DOHH2 (cell line): ENCODE data around the gene MACROD2.
"Not testable (repeated sequence)": the region's sequence is repeated elsewhere in the genome, so short reads cannot be mapped to it uniquely, and the experiment has no call there.

ENCODE experiments used
- H3F3A ChIP-seq: fragments of 200-600 bp; sonication (generic), shearing (Covaris generic); 2 replicates; pipeline ENCODE4 v1.6.0; 2016; ENCODE audit warnings: antibody characterized with exemption, mild to moderate bottlenecking; ENCODE audit not compliant: control insufficient read depth, insufficient read depth
- H3K27ac ChIP-seq: fragments of 200-600 bp; sonication (generic); 2 replicates; pipeline ENCODE4 v1.5.1; 2014; ENCODE audit warnings: low read depth, mild to moderate bottlenecking, low read length, moderate library complexity
- H3K27me3 ChIP-seq: fragments of 200-600 bp; sonication (generic); 2 replicates; pipeline ENCODE4 v1.6.1; 2014; ENCODE audit warnings: mild to moderate bottlenecking, low read length, mixed read lengths; ENCODE audit not compliant: control insufficient read depth
- H3K36me3 ChIP-seq: fragments of 200-600 bp; sonication (generic); 2 replicates; pipeline ENCODE4 v1.6.1; 2014; ENCODE audit warnings: mild to moderate bottlenecking, low read length, moderate library complexity, mixed read lengths; ENCODE audit not compliant: control insufficient read depth
- H3K4me1 ChIP-seq: fragments of 200-600 bp; sonication (generic); 2 replicates; pipeline ENCODE4 v1.6.1; 2014; ENCODE audit warnings: mild to moderate bottlenecking, low read length, mixed read lengths; ENCODE audit not compliant: control insufficient read depth
- H3K4me2 ChIP-seq: fragments of 200-600 bp; sonication (generic); 2 replicates; pipeline ENCODE4 v1.6.0; 2014; ENCODE audit warnings: mild to moderate bottlenecking, low read length, moderate library complexity
- H3K4me3 ChIP-seq: fragments of 200-600 bp; sonication (generic); 2 replicates; pipeline ENCODE4 v1.5.1; 2014; ENCODE audit warnings: mild to moderate bottlenecking, low read length, mixed read lengths
- H3K79me2 ChIP-seq: fragments of 200-600 bp; sonication (generic); 2 replicates; pipeline ENCODE4 v1.6.1; 2014; ENCODE audit warnings: mild to moderate bottlenecking, low read length, mixed read lengths; ENCODE audit not compliant: control insufficient read depth
- H3K9me2 ChIP-seq: fragments of 200-600 bp; sonication (generic); replicated peaks from 2 replicates; pipeline ENCODE4 v1.6.1; 2014; ENCODE audit warnings: mild to moderate bottlenecking, low read length, mixed read lengths; ENCODE audit not compliant: control insufficient read depth
- H3K9me3 ChIP-seq: fragments of 200-600 bp; sonication (generic); 2 replicates; pipeline ENCODE4 v1.6.1; 2014; ENCODE audit warnings: antibody characterized with exemption, low read length, mixed read lengths; ENCODE audit not compliant: control insufficient read depth, insufficient read depth
- H4K20me1 ChIP-seq: fragments of 200-600 bp; sonication (generic); 2 replicates; pipeline ENCODE4 v1.6.0; 2014; ENCODE audit warnings: low read depth, mild to moderate bottlenecking, antibody characterized with exemption, low read length, moderate library complexity; ENCODE audit not compliant: control insufficient read depth, insufficient read depth
- CTCF ChIP-seq: fragments of 200-600 bp; sonication (generic); IDR thresholded peaks from one replicate; pipeline ENCODE4 v1.5.1; 2014; ENCODE audit warnings: antibody characterized with exemption, mild to moderate bottlenecking, low read depth, low read length; ENCODE audit not compliant: poor library complexity, severe bottlenecking
- EZH2phosphoT487 ChIP-seq: fragments of 200-600 bp; sonication (generic); IDR thresholded peaks from 2 replicates; pipeline ENCODE4 v1.6.1; 2017; ENCODE audit warnings: borderline replicate concordance, mild to moderate bottlenecking, antibody characterized with exemption, low read length, moderate library complexity, mixed read lengths

The MACROD2 gene

GRCh38 chr20:15138548-15139126 is 1143.3 kb downstream of the MACROD2 start:
- no peak for TF ChIP-seq CTCF
- TF ChIP-seq EZH2phosphoT487 = no peak
- Histone ChIP-seq H3K36me3 (no peaks in the 10 kb centered on the region), H3K9me2 (no peaks in the 10 kb centered on the region), H3K27ac (no peak overlapping the region), H3F3A (no peaks in the 10 kb centered on the region), H3K79me2 (no peaks in the 10 kb centered on the region), H3K4me3 (no peak overlapping the region), H3K27me3 (no peaks in the 10 kb centered on the region), H3K9me3 (no peaks in the 10 kb centered on the region), H4K20me1 (no peaks in the 10 kb centered on the region), H3K4me2 (no peak overlapping the region), H3K4me1 (no peaks in the 10 kb centered on the region)

- no peak overlapping the region for H3K4me2 ChIP-seq
- H3K36me3 ChIP-seq = no peaks in the 10 kb centered on the region
- H3K4me3 ChIP-seq = no peak overlapping the region
- H3K9me3 ChIP-seq = no peaks in the 10 kb centered on the region
- H3F3A ChIP-seq = no peaks in the 10 kb centered on the region
- H3K79me2 ChIP-seq = no peaks in the 10 kb centered on the region
- H3K27me3 ChIP-seq = no peaks in the 10 kb centered on the region
- H4K20me1 ChIP-seq = no peaks in the 10 kb centered on the region
- no peaks in the 10 kb centered on the region for H3K4me1 ChIP-seq
- no peaks in the 10 kb centered on the region for H3K9me2 ChIP-seq
- no peak overlapping the region for H3K27ac ChIP-seq
- TF ChIP-seq CTCF = no peak
- no peak for TF ChIP-seq EZH2phosphoT487
Measured at GRCh38 chr20:15139522-15139921, 1144.2 kb downstream of the MACROD2 start.

- Histone ChIP-seq H3K4me1 (no peaks in the 10 kb centered on the region), H3F3A (no peaks in the 10 kb centered on the region), H3K79me2 (no peaks in the 10 kb centered on the region), H4K20me1 (no peaks in the 10 kb centered on the region), H3K9me3 (no peaks in the 10 kb centered on the region), H3K4me3 (no peak overlapping the region), H3K9me2 (no peaks in the 10 kb centered on the region), H3K4me2 (no peak overlapping the region), H3K27ac (no peak overlapping the region), H3K36me3 (no peaks in the 10 kb centered on the region), H3K27me3 (no peaks in the 10 kb centered on the region)
- TF ChIP-seq EZH2phosphoT487 (no peak), CTCF (no peak)
Measured at GRCh38 chr20:15140286-15140685, 1145.0 kb downstream of the MACROD2 start.

GRCh38 chr20:15140940-15141339 is 1145.6 kb downstream of the MACROD2 start:
- not testable (repeated sequence) for H3K9me2 ChIP-seq, H3K4me3 ChIP-seq, H3K36me3 ChIP-seq, H3K4me2 ChIP-seq, H3K4me1 ChIP-seq, H4K20me1 ChIP-seq, H3K27ac ChIP-seq, H3F3A ChIP-seq, H3K9me3 ChIP-seq, H3K79me2 ChIP-seq, H3K27me3 ChIP-seq
